ENCODE data around the gene KXD1.
"Not testable (repeated sequence)": the region's sequence is repeated elsewhere in the genome, so short reads cannot be mapped to it uniquely, and the experiment has no call there.

DNA sequence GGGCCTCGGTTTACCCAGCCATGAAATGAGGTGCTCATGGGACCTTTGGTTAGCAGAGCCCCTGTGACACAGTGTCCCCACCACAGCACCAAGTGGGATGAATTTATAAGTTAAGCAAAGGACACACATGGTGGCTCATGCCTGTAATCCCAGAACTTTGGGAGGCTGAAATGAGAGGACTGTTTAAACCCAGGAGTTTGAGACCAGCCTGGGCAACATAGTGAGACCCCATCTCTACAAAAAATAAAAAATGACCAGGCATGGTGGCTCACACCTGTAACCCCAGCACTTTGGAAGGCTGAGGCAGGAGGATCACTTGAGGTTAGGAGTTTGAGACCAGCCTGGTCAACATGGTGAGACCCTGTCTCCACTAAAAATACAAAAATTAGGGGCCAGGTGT is 17.5 kb upstream of the KXD1 start:
- TF ChIP-seq, protein P1, sequence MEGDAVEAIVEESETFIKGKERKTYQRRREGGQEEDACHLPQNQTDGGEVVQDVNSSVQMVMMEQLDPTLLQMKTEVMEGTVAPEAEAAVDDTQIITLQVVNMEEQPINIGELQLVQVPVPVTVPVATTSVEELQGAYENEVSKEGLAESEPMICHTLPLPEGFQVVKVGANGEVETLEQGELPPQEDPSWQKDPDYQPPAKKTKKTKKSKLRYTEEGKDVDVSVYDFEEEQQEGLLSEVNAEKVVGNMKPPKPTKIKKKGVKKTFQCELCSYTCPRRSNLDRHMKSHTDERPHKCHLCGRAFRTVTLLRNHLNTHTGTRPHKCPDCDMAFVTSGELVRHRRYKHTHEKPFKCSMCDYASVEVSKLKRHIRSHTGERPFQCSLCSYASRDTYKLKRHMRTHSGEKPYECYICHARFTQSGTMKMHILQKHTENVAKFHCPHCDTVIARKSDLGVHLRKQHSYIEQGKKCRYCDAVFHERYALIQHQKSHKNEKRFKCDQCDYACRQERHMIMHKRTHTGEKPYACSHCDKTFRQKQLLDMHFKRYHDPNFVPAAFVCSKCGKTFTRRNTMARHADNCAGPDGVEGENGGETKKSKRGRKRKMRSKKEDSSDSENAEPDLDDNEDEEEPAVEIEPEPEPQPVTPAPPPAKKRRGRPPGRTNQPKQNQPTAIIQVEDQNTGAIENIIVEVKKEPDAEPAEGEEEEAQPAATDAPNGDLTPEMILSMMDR (IDR thresholded peaks at IDR 0.05; ENCODE audit: insufficient read depth, low read length, poor library complexity, severe bottlenecking), result not testable (repeated sequence)
- not testable (repeated sequence) for TF ChIP-seq EZH2phosphoT487 (conservative IDR thresholded peaks at IDR 0.05; ENCODE audit: low read length)

Data from SU-DHL-6 (cell line).